D721Med (cell line): ENCODE measurements around the gene PYCARD.

ENCODE experiments used
- DNase-seq: peaks from one replicate; pipeline ENCODE4 v3.0.0; 2011; ENCODE audit warnings: low spot score; ENCODE audit not compliant: insufficient read length
- FAIRE-seq: peaks from 2 replicates; lab custom pipeline; 2011; peaks lifted over from hg19 to GRCh38; lab: Jason Lieb, UNC
- TF ChIP-seq, protein P1 (sequence below): IDR thresholded peaks from 2 replicates; pipeline ENCODE4 v1.5.1; 2012; ENCODE audit warnings: mild to moderate bottlenecking, control low read depth; ENCODE audit not compliant: insufficient read depth; ENCODE audit errors: missing control alignments

PYCARD gene

DNA sequence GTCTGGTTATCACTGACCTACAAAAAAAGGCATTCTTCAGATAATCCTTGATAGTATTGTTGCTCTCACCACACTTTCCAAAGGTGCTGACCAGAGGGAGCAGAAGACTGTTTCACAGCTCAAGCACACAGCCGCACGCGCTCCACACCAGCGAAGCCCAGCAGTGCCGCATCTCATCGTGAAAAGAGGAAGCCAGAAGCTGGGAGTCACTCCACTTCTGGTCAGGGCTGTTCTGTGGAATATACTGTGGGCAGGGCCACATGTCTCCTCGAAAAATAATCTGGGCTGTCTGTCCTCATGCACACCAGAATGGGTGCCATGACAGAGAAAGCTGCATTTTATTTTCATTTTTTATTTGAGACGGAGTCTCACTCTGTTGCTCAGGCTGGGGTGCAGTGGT lies 45.4 kb downstream of the PYCARD start:
- DNase-seq: no peak
- TF ChIP-seq, protein P1, sequence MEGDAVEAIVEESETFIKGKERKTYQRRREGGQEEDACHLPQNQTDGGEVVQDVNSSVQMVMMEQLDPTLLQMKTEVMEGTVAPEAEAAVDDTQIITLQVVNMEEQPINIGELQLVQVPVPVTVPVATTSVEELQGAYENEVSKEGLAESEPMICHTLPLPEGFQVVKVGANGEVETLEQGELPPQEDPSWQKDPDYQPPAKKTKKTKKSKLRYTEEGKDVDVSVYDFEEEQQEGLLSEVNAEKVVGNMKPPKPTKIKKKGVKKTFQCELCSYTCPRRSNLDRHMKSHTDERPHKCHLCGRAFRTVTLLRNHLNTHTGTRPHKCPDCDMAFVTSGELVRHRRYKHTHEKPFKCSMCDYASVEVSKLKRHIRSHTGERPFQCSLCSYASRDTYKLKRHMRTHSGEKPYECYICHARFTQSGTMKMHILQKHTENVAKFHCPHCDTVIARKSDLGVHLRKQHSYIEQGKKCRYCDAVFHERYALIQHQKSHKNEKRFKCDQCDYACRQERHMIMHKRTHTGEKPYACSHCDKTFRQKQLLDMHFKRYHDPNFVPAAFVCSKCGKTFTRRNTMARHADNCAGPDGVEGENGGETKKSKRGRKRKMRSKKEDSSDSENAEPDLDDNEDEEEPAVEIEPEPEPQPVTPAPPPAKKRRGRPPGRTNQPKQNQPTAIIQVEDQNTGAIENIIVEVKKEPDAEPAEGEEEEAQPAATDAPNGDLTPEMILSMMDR: no peak
- FAIRE-seq: no peak
